Measurements from ENCODE around the gene FBXL19.

The FBXL19 gene

GRCh38 chr16:30923554-30924075 lies at the start of gene FBXL19:
Gene FBXL19 (plus strand): TSS chr16:30923572. CDS start chr16:30925755, 2,183 bp downstream.
- TF ChIP-seq GATA3 (IDR thresholded peaks at IDR 0.05; ENCODE audit: low read depth, low read length) (no peak), GATA2 (IDR thresholded peaks at IDR 0.05; ENCODE audit: low read depth, low read length) (no peak)

GRCh38 chr16:30874244-30874820 lies 49.0 kb upstream of the FBXL19 start:
- no peak for TF ChIP-seq GATA3 (IDR thresholded peaks at IDR 0.05; ENCODE audit: low read depth, low read length)
- no peak for TF ChIP-seq GATA2 (IDR thresholded peaks at IDR 0.05; ENCODE audit: low read depth, low read length)

GRCh38 chr16:30874821-30875717 lies 48.3 kb upstream of the FBXL19 start:
- TF ChIP-seq GATA3 (IDR thresholded peaks at IDR 0.05; ENCODE audit: low read depth, low read length): no peak
- TF ChIP-seq GATA2 (IDR thresholded peaks at IDR 0.05; ENCODE audit: low read depth, low read length): peak; percentile 60

- no peak for TF ChIP-seq GATA3 (IDR thresholded peaks at IDR 0.05; ENCODE audit: low read depth, low read length)
- TF ChIP-seq GATA2 (IDR thresholded peaks at IDR 0.05; ENCODE audit: low read depth, low read length): no peak
Observed at GRCh38 chr16:30875871-30876801, 47.2 kb upstream of the FBXL19 start.

- TF ChIP-seq GATA2 (IDR thresholded peaks at IDR 0.05; ENCODE audit: low read depth, low read length) (no peak), GATA3 (IDR thresholded peaks at IDR 0.05; ENCODE audit: low read depth, low read length) (no peak)
Observed at GRCh38 chr16:30876867-30877266, 46.5 kb upstream of the FBXL19 start.

- no peak for TF ChIP-seq GATA2 (IDR thresholded peaks at IDR 0.05; ENCODE audit: low read depth, low read length)
- TF ChIP-seq GATA3 (IDR thresholded peaks at IDR 0.05; ENCODE audit: low read depth, low read length): no peak
Observed at GRCh38 chr16:30882429-30883310, 40.7 kb upstream of the FBXL19 start.

GRCh38 chr16:30884760-30885159 lies 38.6 kb upstream of the FBXL19 start:
- TF ChIP-seq GATA2 (IDR thresholded peaks at IDR 0.05; ENCODE audit: low read depth, low read length): no peak
- TF ChIP-seq GATA3 (IDR thresholded peaks at IDR 0.05; ENCODE audit: low read depth, low read length): no peak

GRCh38 chr16:30885196-30885595 lies 38.2 kb upstream of the FBXL19 start:
- no peak for TF ChIP-seq GATA3 (IDR thresholded peaks at IDR 0.05; ENCODE audit: low read depth, low read length)
- no peak for TF ChIP-seq GATA2 (IDR thresholded peaks at IDR 0.05; ENCODE audit: low read depth, low read length)

- no peak for TF ChIP-seq GATA2 (IDR thresholded peaks at IDR 0.05; ENCODE audit: low read depth, low read length)
- TF ChIP-seq GATA3 (IDR thresholded peaks at IDR 0.05; ENCODE audit: low read depth, low read length): no peak
Observed at GRCh38 chr16:30886145-30886544, 37.2 kb upstream of the FBXL19 start.

- TF ChIP-seq GATA2 (IDR thresholded peaks at IDR 0.05; ENCODE audit: low read depth, low read length): no peak
- TF ChIP-seq GATA3 (IDR thresholded peaks at IDR 0.05; ENCODE audit: low read depth, low read length): no peak
Observed at GRCh38 chr16:30887927-30888326, 35.4 kb upstream of the FBXL19 start.

- TF ChIP-seq GATA2 (IDR thresholded peaks at IDR 0.05; ENCODE audit: low read depth, low read length): no peak
- TF ChIP-seq GATA3 (IDR thresholded peaks at IDR 0.05; ENCODE audit: low read depth, low read length): no peak
Observed at GRCh38 chr16:30888856-30889499, 34.4 kb upstream of the FBXL19 start.

- no peak for TF ChIP-seq GATA2 (IDR thresholded peaks at IDR 0.05; ENCODE audit: low read depth, low read length)
- TF ChIP-seq GATA3 (IDR thresholded peaks at IDR 0.05; ENCODE audit: low read depth, low read length): no peak
Observed at GRCh38 chr16:30889721-30890120, 33.7 kb upstream of the FBXL19 start.

Measured in SH-SY5Y (cell line).